ENCODE data around the gene KRT20.
"Not testable (repeated sequence)": the region's sequence is repeated elsewhere in the genome, so short reads cannot be mapped to it uniquely, and the experiment has no call there.

The KRT20 gene, protein sequence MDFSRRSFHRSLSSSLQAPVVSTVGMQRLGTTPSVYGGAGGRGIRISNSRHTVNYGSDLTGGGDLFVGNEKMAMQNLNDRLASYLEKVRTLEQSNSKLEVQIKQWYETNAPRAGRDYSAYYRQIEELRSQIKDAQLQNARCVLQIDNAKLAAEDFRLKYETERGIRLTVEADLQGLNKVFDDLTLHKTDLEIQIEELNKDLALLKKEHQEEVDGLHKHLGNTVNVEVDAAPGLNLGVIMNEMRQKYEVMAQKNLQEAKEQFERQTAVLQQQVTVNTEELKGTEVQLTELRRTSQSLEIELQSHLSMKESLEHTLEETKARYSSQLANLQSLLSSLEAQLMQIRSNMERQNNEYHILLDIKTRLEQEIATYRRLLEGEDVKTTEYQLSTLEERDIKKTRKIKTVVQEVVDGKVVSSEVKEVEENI

GRCh38 chr17:40884708-40885512 is at the start of gene KRT20:
Gene KRT20, minus strand, starts transcription at chr17:40885242. Its CDS starts 57 bp downstream, at chr17:40885185.
- DNase-seq: no peak

GRCh38 chr17:40932608-40933007 is 47.6 kb upstream of the KRT20 start:
- no peak for DNase-seq

GRCh38 chr17:40931311-40931710 is 46.3 kb upstream of the KRT20 start:
- no peak for DNase-seq

GRCh38 chr17:40926341-40926740 is 41.3 kb upstream of the KRT20 start:
- no peak for DNase-seq

- no peak for DNase-seq
Observed at GRCh38 chr17:40922239-40922638, 37.2 kb upstream of the KRT20 start.

GRCh38 chr17:40921026-40921425 is 36.0 kb upstream of the KRT20 start:
- no peak for DNase-seq

GRCh38 chr17:40917116-40917515 is 32.1 kb upstream of the KRT20 start:
- DNase-seq: not testable (repeated sequence)

DNA sequence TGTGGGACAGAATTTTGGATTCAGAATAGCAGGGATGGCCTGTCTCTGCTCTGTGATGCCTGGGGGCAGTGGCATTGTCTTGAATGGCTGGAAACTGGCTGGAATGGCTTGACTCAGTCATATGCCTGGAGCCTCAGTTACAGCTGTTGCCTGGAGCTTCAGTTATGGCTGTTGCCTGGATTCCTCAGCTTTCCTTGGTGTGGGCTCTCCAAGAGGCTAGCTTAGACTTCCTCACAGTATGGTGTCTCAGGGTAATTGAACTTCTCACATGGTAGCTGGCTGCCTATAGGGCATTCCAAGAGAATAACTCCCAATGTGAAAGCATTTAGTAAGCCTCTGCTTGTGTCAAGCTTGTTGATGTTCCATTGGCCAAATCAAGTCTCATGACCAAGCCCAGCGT is 31.3 kb upstream of the KRT20 start:
- no peak for DNase-seq

DNA sequence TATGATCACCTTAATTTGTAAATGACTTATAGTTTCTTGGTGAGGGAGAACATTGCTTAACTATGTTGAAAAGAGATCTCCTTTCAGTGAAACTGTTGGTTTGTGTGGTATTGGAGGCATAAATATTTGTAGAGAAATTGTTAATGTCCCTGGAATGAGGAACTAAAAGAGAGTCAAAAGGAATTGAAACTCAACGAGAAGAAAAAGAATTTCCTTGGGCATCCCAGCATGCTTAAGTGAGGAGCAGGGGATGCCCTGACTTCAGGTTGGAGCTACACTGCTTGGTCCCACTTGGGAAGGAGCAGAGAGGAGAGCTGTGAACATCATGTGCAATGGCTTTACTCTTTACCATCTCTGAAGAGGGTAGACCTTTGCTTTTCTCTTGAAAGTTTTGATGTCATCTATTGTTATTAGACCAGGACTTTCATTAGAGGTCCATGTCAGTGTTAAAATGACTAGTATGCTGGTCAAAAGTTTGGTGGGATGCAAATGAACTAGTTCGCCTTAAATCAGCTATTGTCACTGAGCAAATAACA is 30.7 kb upstream of the KRT20 start:
- DNase-seq: no peak

DNA sequence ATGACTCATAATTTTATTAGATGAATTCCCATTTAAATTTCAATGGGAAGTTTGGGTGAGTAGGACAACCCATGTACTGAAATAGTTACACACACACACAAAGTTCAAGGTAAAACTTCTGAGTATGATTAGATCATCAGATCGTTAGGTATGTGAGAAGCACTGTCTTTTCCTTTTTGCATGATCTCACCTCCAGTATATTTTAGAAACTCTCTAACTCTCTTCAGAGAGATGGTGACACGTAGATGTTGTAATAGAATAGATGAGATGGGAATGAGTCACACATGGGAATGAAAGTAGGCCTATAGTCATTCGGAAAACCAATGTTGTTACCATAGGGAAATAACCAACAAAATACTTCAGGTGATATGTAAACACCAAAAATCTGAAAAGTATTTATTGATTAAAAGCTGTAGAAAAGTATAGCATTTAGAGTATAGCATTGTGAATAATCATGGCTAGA is 30.2 kb upstream of the KRT20 start:
- no peak for DNase-seq

DNA sequence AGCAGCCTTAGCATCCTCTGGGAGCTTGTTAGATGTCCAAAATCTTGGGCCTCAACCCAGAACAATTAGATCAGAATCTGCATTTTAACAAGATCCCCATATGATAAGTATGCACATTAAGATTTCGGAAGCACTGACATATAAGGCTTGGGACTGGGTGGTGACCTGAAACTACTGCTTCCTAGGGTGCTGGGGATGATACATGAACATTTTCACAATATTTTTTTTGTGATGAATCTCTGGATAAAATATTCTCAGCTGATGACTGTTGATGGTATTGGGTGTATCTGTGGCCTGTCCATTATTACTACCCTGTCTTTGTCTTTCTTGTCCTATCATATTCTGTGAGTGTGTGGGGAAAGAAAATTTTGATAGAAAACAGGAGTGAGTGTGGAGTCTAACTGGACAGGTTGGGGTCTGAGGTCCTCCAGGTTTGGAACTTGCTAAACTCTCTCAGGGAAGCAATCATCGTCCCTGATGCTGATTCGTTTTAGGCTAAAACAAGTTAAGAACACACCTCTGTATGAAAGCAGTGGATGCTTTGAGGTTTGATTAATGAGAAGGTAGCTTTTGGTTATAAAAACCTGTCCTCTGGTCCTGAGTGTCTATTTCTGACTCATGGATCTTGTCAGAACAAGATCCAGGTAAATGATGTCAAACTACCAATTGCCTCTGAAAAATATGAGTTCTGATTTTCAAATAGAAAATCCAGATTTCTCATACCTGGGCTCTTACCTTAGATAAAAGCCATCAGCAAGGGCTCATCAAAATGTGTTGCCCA is 29.2 kb upstream of the KRT20 start:
- no peak for DNase-seq

GRCh38 chr17:40912486-40913210 is 27.6 kb upstream of the KRT20 start:
- no peak for DNase-seq

DNA sequence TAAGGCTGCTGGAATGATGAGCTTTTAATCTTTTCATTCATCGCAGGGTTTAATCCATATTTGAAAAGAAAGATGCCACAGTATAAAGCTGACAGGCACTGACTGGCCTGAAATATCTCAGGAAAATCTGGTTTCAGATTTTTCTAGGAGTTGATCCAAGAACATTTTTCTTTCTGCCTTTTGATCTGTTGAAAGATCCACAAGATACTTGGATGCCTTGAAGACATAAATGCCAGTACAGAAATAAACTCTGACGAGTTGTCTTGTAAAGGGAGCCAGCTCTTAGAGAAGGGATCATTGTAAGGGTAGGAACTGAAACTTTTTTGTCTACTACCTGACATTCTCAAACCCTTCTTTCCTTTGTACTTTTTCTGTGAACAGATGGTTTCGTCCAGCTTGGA is 25.4 kb upstream of the KRT20 start:
- no peak for DNase-seq

GRCh38 chr17:40909755-40910154 is 24.7 kb upstream of the KRT20 start:
- no peak for DNase-seq

GRCh38 chr17:40909351-40909750 is 24.3 kb upstream of the KRT20 start:
- DNase-seq: peak; percentile 57

DNA sequence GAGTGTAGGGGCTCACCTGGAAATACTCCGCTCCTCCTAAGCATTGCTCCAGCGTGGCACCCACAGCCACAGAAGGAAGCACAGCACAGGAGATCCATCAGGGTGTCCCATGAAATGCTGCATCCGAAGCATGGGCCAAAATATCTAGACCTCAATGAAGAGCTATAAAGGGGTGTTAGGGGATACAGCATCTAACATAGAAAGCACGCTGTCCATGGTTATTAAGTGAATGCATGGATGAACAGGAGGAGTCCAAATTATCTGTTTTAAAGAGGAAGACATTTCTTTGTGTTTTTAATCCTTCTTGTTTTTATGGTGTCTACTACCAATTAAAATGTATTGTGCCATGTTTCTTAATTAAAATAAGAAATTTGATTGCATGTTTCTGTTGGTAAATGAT is 21.6 kb upstream of the KRT20 start:
- no peak for DNase-seq

DNA sequence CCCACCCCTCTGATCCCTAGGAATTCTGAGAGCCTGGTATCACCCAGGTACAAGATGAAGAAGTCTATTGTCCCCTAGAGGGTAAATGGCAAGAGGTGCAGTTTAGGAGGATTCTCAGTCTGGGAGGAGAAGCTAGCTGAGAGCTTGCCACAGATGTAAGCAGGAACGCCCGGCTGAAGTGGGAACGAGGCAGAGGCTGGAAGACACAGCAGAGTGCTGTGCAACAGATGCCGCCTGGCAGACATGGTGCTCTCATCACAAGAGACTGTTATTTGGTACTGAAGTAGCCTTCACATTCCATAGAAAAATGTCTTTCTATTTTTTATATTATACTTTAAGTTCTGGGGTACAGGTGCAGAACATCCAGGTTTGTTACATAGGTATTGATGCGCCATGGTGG is 20.3 kb upstream of the KRT20 start:
- no peak for DNase-seq

GRCh38 chr17:40903129-40903847 is 18.2 kb upstream of the KRT20 start:
- DNase-seq: no peak

DNA sequence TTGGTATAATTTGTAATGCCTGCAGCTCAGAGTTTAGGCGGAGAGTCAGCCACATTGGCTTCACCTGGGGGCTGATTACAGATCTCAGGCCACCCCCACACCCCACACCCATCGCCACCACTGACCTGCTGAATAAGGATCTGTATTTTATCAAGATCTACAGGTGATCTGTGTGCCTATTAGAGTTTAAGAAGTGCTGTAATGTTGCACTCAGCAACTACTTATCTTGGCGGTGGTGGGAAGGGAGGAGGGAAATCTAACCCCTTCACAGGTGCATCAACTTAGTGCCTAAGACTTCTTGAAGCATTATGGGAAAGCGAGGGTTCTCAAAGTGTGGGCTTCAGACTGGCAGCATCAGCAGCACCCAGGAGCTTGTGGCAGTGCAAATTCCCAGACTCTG is 17.5 kb upstream of the KRT20 start:
- no peak for DNase-seq

DNA sequence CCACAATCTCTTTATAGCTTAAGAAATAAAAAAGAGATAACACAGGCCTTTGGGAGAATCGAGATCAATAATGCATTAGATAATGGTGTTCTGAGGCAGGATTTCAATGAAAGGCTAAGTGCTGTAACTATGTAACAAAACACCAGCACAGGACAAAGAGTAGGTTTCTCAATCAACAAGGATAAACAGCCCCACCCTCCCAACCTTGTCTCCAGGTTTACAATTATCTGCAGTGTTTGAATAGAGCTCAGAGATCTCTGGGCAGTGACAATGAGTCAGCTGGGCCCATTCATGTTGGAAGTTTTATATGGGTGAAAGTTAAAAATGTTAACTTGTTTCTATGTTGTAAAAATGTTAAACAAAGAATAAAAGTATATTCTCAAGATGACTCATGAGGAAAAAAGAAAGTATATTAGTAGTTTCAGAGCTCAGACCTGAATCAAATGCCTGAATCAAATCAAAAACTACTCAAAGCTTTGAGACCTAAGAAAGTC is 17.0 kb upstream of the KRT20 start:
- no peak for DNase-seq

DNA sequence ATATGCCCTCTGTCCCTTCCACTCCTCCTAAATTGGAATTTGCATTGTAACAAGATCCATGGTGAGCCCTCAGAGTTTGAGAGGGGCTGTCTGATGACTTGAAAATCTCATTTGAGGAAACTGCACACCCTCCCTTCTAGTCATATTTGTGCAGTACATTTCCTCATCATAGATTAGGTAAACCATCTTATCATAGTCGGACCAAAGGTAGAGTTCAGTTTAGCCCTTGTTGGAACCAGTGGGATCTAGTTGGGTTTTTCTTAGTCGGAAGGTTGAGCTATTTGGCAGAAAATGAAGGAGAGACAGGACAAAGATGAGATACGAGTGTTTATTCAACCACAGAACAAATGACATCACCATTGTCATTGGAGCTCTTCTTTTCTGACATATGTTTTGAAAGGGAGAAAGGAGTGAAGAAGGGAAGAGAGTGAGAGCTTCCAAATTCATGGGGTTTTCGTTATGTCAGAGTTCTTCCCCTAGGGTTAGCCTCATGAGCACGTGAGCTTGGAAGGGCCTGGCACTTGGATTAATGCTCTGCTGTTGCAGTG is 15.8 kb upstream of the KRT20 start:
- DNase-seq: no peak
